ENCODE data around the gene UBE2E2. TPM values are rescaled to one million over a fixed set of nuclear protein-coding genes. Genes with fewer than 3 reads are reported as not detected.

The UBE2E2 gene
- total RNA-seq, 4 donors from 2014 or later: 26.5 to 44.0 (median 37.0) TPM

DNA sequence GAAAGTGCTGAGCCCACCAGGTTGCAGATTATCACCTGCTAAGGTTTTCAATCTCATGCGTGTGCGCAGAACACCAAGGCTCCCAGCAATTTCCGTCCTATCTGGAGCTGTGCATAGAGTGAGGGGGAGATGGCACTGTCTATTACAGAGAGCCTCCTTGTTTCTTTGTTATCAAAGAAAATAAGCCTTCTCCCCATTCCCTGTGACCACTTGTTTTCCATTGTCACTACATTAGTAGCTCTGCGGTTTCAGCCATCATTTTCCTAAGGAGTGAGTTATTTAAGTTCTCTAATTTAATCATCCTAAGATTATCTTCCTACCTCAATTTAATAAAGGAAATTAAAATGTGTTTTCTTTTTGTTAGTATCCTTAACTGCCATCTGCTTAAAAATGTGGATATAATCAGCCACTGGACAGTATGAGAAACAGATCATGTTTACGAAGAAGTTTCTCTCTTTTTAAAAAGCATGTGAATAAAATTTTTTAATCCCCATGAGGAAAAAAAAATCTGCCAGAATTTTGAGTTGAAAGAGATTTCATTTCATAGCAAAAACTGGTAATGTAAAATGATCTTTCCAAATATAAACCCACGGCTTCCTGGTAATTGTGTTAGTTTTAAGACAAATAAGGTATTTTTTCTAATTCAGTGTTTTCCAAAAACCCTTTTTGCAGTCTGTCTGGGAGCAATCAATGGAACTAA lies 430.3 kb downstream of the UBE2E2 start:
- Histone ChIP-seq H3K9me3 (no peaks in the 10 kb centered on the region), H3K4me1 (no peaks in the 10 kb centered on the region), H3K27ac (no peak overlapping the region), H3K36me3 (no peaks in the 10 kb centered on the region), H3K27me3 (no peaks in the 10 kb centered on the region), H3K4me3 (no peak overlapping the region)
- DNase-seq: no peak
- WGBS, 2 donors: 83 to 87% methylated on average over 6 of the region's 6 CpGs
- no peak for TF ChIP-seq POLR2A (IDR thresholded peaks at IDR 0.05)
- TF ChIP-seq, protein P1, sequence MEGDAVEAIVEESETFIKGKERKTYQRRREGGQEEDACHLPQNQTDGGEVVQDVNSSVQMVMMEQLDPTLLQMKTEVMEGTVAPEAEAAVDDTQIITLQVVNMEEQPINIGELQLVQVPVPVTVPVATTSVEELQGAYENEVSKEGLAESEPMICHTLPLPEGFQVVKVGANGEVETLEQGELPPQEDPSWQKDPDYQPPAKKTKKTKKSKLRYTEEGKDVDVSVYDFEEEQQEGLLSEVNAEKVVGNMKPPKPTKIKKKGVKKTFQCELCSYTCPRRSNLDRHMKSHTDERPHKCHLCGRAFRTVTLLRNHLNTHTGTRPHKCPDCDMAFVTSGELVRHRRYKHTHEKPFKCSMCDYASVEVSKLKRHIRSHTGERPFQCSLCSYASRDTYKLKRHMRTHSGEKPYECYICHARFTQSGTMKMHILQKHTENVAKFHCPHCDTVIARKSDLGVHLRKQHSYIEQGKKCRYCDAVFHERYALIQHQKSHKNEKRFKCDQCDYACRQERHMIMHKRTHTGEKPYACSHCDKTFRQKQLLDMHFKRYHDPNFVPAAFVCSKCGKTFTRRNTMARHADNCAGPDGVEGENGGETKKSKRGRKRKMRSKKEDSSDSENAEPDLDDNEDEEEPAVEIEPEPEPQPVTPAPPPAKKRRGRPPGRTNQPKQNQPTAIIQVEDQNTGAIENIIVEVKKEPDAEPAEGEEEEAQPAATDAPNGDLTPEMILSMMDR (IDR thresholded peaks at IDR 0.05): no peak
- intact Hi-C loops (cut with DNase I): no loop called here

DNA sequence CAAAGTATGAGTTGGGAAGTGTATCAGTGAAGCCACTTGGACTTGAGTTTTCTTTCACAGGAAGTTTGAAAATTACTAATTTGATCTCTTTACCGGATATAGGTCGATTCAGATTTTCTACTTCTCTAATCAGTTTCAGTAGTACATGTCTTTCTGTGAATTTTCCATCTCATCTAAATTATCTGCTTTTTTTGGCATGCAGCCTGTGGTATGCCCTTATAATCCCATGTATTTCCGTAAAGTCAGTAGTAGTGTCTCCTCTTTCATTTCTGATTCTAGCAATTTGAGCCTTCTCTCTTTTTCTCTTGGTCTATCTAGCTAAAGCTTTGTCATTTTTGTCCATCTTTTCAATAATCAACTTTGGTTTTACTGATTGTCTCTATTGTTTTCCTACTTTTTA lies 434.2 kb downstream of the UBE2E2 start:
- WGBS, 2 donors: 89 to 93% methylated on average over 3 of the region's 3 CpGs
- Histone ChIP-seq H3K4me1 (no peaks in the 10 kb centered on the region), H3K27me3 (no peaks in the 10 kb centered on the region), H3K4me3 (no peak overlapping the region), H3K9me3 (no peaks in the 10 kb centered on the region), H3K36me3 (no peaks in the 10 kb centered on the region), H3K27ac (no peak overlapping the region)
- TF ChIP-seq POLR2A (IDR thresholded peaks at IDR 0.05): no peak
- intact Hi-C loops (cut with DNase I): no loop called here
- no peak for DNase-seq

DNA sequence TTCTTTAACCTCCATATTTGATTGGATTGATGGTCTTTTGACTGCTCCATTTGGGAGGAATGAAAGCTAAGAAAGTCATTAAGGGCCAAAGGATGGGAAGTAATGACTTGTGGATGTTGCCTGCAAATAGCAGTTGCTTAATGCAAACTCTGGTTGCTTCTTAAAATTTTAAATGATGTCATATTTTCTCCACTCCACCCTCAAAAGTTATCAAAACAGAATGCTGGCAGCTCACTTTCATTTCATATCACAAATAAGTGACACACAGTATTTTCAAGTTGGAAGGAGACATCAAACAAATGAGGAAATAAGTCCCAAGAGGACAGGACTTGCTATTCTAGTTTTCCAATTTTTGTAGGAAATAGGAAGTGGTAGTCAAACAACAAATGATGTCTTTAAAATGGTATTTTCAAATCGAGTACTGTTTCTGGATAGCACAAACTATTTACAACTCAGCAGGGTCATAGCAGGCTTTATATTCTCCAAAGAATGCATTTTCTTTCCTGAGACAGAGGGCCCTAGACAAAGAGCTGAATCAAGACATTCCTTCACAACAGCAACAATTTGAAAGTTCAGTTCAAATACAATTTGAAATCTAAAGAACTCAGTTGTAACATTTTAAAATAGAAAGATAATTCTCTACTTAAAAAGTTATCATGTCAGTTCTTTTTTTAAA lies 437.5 kb downstream of the UBE2E2 start:
- intact Hi-C loops (cut with DNase I): no loop called here
- Histone ChIP-seq H3K36me3 (no peaks in the 10 kb centered on the region), H3K4me1 (peaks cover 0 to 14% (median 6%) of the 10 kb centered on the region in 3 donors), H3K4me3 (no peak overlapping the region), H3K27ac (no peak overlapping the region), H3K9me3 (no peaks in the 10 kb centered on the region), H3K27me3 (no peaks in the 10 kb centered on the region)
- TF ChIP-seq, protein P1 (IDR thresholded peaks at IDR 0.05): no peak
- no peak for TF ChIP-seq POLR2A (IDR thresholded peaks at IDR 0.05)
- 7 to 19% methylated on average over 1 of the region's 1 CpG for WGBS, 2 donors
- no peak for DNase-seq

Small RNAs within 50 kb of the gene (small RNA-seq; reads per million reads assigned to genes)
- gene AC121251.1: 0 reads per million in 4 donors
- gene RF00019: 0 reads per million in 4 donors
- gene RNU6-788P: 0 reads per million in 4 donors
- gene RNU6-922P: 0 reads per million in 4 donors

Measured in esophagus squamous epithelium (tissue), 5 donors.